HEK293 (cell line): Measurements from ENCODE around the gene POLR2L.
A peak's percentile ranks its signal among the peaks of the same experiment; 100 is the strongest.

Experiments used
- CTCF ChIA-PET: fragments of 350-600 bp; formaldehyde crosslinking; extraction: SDS; loops from one replicate; lab custom pipeline; 2021; ENCODE audit warnings: antibody characterized with exemption; lab: Yijun Ruan, JAX
- POLR2A ChIA-PET: fragments of 300-600 bp; formaldehyde crosslinking; extraction: SDS; loops from one replicate; lab custom pipeline; 2020; ENCODE audit warnings: antibody characterized with exemption, inconsistent platforms; lab: Yijun Ruan, JAX
- H3K27ac ChIP-seq: fragments of 200-500 bp; sonication (Bioruptor generic); 2 replicates; pipeline ENCODE4 v1.5.1; 2014; ENCODE audit warnings: low read depth, low read length, control low read depth, inconsistent platforms; ENCODE audit errors: extremely low read depth
- H3K36me3 ChIP-seq, 2 experiments: fragments of 200-500 bp in 1 of 2; sonication (Bioruptor generic) in 1 of 2; 1 replicate in 1 of 2; 2 replicates in 1 of 2; pipeline ENCODE4 v1.5.1; 2014 to 2017; ENCODE audit warnings: inconsistent platforms in 2 of 2, low read length in 2 of 2; ENCODE audit not compliant: control insufficient read depth in 2 of 2, insufficient read depth in 1 of 2
- H3K4me1 ChIP-seq: fragments of 200-500 bp; sonication (Bioruptor generic); 2 replicates; pipeline ENCODE4 v1.5.1; 2014; ENCODE audit warnings: mild to moderate bottlenecking, low read length, inconsistent platforms; ENCODE audit not compliant: control insufficient read depth, insufficient read depth
- H3K4me3 ChIP-seq: 2 replicates; pipeline ENCODE4 v1.5.1; 2011; ENCODE audit warnings: low read depth, mild to moderate bottlenecking, control low read depth, low read length, moderate library complexity
- H3K9me3 ChIP-seq: fragments of 200-500 bp; sonication (Bioruptor generic); 2 replicates; pipeline ENCODE4 v1.5.1; 2014; ENCODE audit warnings: low read depth, low read length, inconsistent platforms; ENCODE audit not compliant: control insufficient read depth, insufficient read depth
- GLIS2 ChIP-seq: fragments of 450-650 bp; formaldehyde crosslinking; IDR thresholded peaks from 2 replicates; pipeline ENCODE4 v1.5.1; 2016; ENCODE audit warnings: missing biosample characterization, missing genetic modification characterization
- HOXD13 ChIP-seq: sonication (generic); formaldehyde crosslinking; IDR thresholded peaks from 2 replicates; pipeline ENCODE4 v1.8.0; 2022; ENCODE audit warnings: missing genetic modification reagents, borderline replicate concordance
- KLF7 ChIP-seq: fragments of 450-650 bp; formaldehyde crosslinking; IDR thresholded peaks from 2 replicates; pipeline ENCODE4 v1.5.1; 2016; ENCODE audit warnings: missing biosample characterization, missing genetic modification characterization, borderline replicate concordance
- KLF8 ChIP-seq: fragments of 450-650 bp; formaldehyde crosslinking; IDR thresholded peaks from 2 replicates; pipeline ENCODE4 v1.5.1; 2016; ENCODE audit warnings: missing biosample characterization, missing genetic modification characterization
- MYNN ChIP-seq: fragments of 450-650 bp; formaldehyde crosslinking; IDR thresholded peaks from 2 replicates; pipeline ENCODE4 v1.5.1; 2016; ENCODE audit warnings: missing biosample characterization, missing genetic modification characterization, borderline replicate concordance
- SCRT1 ChIP-seq: fragments of 450-650 bp; formaldehyde crosslinking; IDR thresholded peaks from 2 replicates; pipeline ENCODE4 v1.5.1; 2016; ENCODE audit warnings: missing biosample characterization, missing genetic modification characterization, borderline replicate concordance
- SP7 ChIP-seq: fragments of 450-650 bp; formaldehyde crosslinking; IDR thresholded peaks from 2 replicates; pipeline ENCODE4 v1.5.1; 2016; ENCODE audit warnings: missing biosample characterization, missing genetic modification characterization
- ZBTB20 ChIP-seq: fragments of 450-650 bp; formaldehyde crosslinking; IDR thresholded peaks from 2 replicates; pipeline ENCODE4 v1.5.1; 2016; ENCODE audit warnings: missing biosample characterization, missing genetic modification characterization
- ZBTB7A ChIP-seq: fragments of 450-650 bp; formaldehyde crosslinking; IDR thresholded peaks from 2 replicates; pipeline ENCODE4 v1.5.1; 2016; ENCODE audit warnings: low read depth, missing biosample characterization, missing genetic modification characterization
- ZFP41 ChIP-seq: fragments of 450-650 bp; formaldehyde crosslinking; IDR thresholded peaks from 2 replicates; pipeline ENCODE4 v1.5.1; 2016; ENCODE audit warnings: missing biosample characterization, missing genetic modification characterization, borderline replicate concordance
- ZIC2 ChIP-seq: fragments of 450-650 bp; formaldehyde crosslinking; IDR thresholded peaks from 2 replicates; pipeline ENCODE4 v1.5.1; 2016; ENCODE audit warnings: missing biosample characterization, missing genetic modification characterization
- ZNF138 ChIP-seq: fragments of 450-650 bp; formaldehyde crosslinking; IDR thresholded peaks from 2 replicates; pipeline ENCODE4 v1.5.1; 2016; ENCODE audit warnings: missing biosample characterization, missing genetic modification characterization, borderline replicate concordance
- ZNF274 ChIP-seq, 2 experiments: fragments of 200-500 bp in 1 of 2; fragments of 450-650 bp in 1 of 2; sonication (Bioruptor generic) in 1 of 2; formaldehyde crosslinking in 1 of 2; IDR thresholded peaks; 2 replicates each; pipeline versions ENCODE4 v1.5.1 to v1.6.1; 2014 to 2016; ENCODE audit warnings: borderline replicate concordance in 1 of 2, inconsistent platforms in 1 of 2, low read length in 1 of 2, missing biosample characterization in 1 of 2, missing genetic modification characterization in 1 of 2
- ZNF311 ChIP-seq: fragments of 450-650 bp; formaldehyde crosslinking; IDR thresholded peaks from 2 replicates; pipeline ENCODE4 v1.5.1; 2017; ENCODE audit warnings: missing biosample characterization, missing genetic modification characterization, borderline replicate concordance
- ZNF335 ChIP-seq: fragments of 450-650 bp; formaldehyde crosslinking; conservative IDR thresholded peaks from 2 replicates; pipeline ENCODE4 v1.5.1; 2016; ENCODE audit warnings: missing biosample characterization, missing genetic modification characterization
- ZNF341 ChIP-seq: fragments of 450-650 bp; formaldehyde crosslinking; IDR thresholded peaks from 2 replicates; pipeline ENCODE4; 2016; ENCODE audit warnings: low read depth, missing biosample characterization, missing genetic modification characterization
- ZNF37A ChIP-seq: fragments of 450-650 bp; IDR thresholded peaks from 2 replicates; pipeline ENCODE4 v1.5.1; 2018; ENCODE audit warnings: missing biosample characterization, missing genetic modification characterization
- ZNF514 ChIP-seq: fragments of 450-650 bp; formaldehyde crosslinking; IDR thresholded peaks from 2 replicates; pipeline ENCODE4 v1.5.1; 2016; ENCODE audit warnings: missing biosample characterization, missing genetic modification characterization
- ZNF596 ChIP-seq: fragments of 450-650 bp; IDR thresholded peaks from 2 replicates; pipeline ENCODE4 v1.5.0; 2018; ENCODE audit warnings: missing biosample characterization, mild to moderate bottlenecking, missing genetic modification characterization, moderate library complexity
- ZNF600 ChIP-seq: fragments of 450-650 bp; formaldehyde crosslinking; IDR thresholded peaks from 2 replicates; pipeline ENCODE4 v1.5.1; 2016; ENCODE audit warnings: missing biosample characterization, missing genetic modification characterization
- ZNF610 ChIP-seq: fragments of 450-650 bp; formaldehyde crosslinking; IDR thresholded peaks from 2 replicates; pipeline ENCODE4 v1.5.1; 2016; ENCODE audit warnings: missing biosample characterization, missing genetic modification characterization, borderline replicate concordance
- ZNF768 ChIP-seq: fragments of 450-650 bp; formaldehyde crosslinking; IDR thresholded peaks from 2 replicates; pipeline ENCODE4 v1.5.1; 2018; ENCODE audit warnings: missing biosample characterization, mild to moderate bottlenecking, missing genetic modification characterization
- ZXDB ChIP-seq: fragments of 450-650 bp; formaldehyde crosslinking; IDR thresholded peaks from 2 replicates; pipeline ENCODE4 v1.5.1; 2016; ENCODE audit warnings: missing biosample characterization, missing genetic modification characterization
- TF ChIP-seq, protein P1 (sequence below): fragments of 450-650 bp; formaldehyde crosslinking; IDR thresholded peaks from 2 replicates; pipeline ENCODE4 v1.5.1; 2016; ENCODE audit warnings: missing biosample characterization, missing genetic modification characterization
- TF ChIP-seq, protein P2 (sequence below): fragments of 450-650 bp; formaldehyde crosslinking; IDR thresholded peaks from 2 replicates; pipeline ENCODE4 v1.5.1; 2016; ENCODE audit warnings: missing biosample characterization, missing genetic modification characterization
- TF ChIP-seq, protein P3 (sequence below): fragments of 450-650 bp; formaldehyde crosslinking; IDR thresholded peaks from 2 replicates; pipeline ENCODE4 v1.5.1; 2016; ENCODE audit warnings: missing biosample characterization, missing genetic modification characterization
- TF ChIP-seq, protein P4 (sequence below): fragments of 450-650 bp; formaldehyde crosslinking; IDR thresholded peaks from 2 replicates; pipeline ENCODE4; 2016; ENCODE audit warnings: missing biosample characterization, missing genetic modification characterization

POLR2L gene

DNA sequence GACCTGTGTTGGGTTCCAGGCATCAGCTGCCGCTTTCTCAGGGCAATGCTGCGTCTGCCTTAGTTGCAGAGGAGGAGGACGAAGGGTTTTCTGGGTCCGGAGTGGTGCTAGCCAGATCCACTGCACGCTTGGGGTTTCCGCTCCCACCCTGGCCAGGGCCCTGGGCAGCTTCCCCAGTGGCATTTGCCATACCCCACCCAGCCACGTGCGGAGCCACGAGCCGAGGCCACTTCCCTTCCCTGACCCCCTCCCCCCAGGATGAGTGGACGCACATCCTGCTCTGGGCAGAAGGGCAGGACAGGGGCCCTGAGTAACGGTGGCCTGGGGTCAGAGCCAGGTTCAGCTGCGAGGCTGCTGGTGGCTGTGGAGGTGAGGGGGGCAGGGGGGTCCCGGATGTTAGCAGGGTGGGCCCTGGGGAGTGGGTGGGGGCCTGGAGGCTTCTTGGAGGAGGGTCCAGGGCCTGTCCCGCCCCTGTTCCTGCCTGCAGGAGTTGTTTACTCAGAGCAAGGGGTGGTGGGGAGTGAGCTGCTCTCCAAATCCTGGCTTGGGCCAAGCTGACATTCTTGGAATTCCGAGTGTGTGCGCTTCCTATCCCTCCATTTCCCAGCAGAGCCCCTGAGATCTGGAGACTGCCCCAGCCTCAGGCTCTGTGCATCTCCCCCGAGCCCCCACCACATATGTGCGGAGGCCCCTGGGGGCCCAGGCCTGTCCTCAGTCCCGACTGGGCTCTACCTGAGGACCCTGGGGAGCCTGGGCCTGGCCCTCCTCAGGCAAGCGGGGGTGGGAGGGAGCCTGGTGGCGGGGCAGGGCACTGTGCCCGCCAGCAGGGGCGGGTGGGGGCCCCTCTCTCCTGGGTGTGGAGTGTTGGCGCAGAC lies 1.7 kb upstream of the POLR2L start (continued):
- TF ChIP-seq KLF8 (tag by site-specific recombination) (peak; percentile 9; the same call in 1 of the 2 replicates), ZNF610 (tag by site-specific recombination) (no peak), ZNF311 (tag by site-specific recombination) (no peak), ZNF600 (tag by site-specific recombination) (peak; percentile 74; the same call in 1 of the 2 replicates), SP7 (tag by site-specific recombination) (peak; percentile 44), ZNF341 (0 out of 2 replicates have a peak, but pooled peaks have one; percentile 18), ZNF274 (IDR thresholded peaks at IDR 0.05; ENCODE audit: low read length) (no peak), ZNF274 (tag by site-specific recombination; IDR thresholded peaks at IDR 0.05; ENCODE audit: borderline replicate concordance) (no peak)

DNA sequence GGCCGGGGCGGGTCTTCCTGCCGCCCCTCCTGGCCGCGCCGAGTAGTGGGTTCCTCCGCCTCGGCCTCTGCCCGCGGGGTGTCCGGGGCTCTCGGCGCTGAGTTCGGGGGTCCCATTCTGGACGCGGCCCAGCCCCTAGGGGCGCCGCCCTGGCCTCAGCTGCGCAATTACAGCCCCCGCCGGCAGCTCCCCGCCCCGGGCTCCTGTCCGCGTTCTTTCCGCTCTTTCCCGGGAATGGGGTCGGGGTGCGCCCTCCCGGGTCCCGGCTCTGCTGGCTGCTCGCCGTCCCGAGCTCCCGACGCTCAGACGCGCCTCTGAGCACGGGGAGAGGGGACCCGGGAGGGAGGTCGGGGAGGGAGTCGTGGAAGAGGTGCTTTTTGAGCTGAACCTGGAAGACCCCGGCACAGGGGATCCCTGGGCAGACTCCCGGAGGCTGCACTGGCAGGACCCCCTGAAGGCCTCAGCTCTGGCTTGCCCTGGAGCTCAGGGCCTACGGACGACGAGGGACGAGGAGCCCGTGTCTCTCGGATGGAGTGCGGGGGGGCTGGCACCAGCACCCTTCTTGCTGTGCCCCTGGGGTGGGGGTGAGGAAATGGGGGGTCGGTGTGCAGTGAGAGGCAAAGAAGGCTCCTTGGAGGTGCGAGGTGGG lies 881 bp upstream of the POLR2L start:
- peak overlapping the region; percentile 89 for H3K4me3 ChIP-seq
- H3K4me1 ChIP-seq, result 0 out of 2 replicates have a peak, but pooled peaks cover 4% of the 10 kb centered on the region
- CTCF ChIA-PET, result interaction anchor here (0.8 to 0.9 kb wide), 2 partner anchors 9 to 207 kb away, joined by 3 to 4 read pairs; no protein-coding TSS in a partner anchor
- POLR2A ChIA-PET, result interaction anchor here (0.6 to 6.9 kb wide), 11 partner anchors 12 to 82 kb away, joined by 3 to 70 read pairs (median 6); partner anchors contain the start of genes CD151, CRACR2B, PNPLA2 and RPLP2
- no peak overlapping the region for H3K27ac ChIP-seq
- TF ChIP-seq SCRT1 (no peak), ZFP41 (tag by site-specific recombination) (no peak), ZBTB20 (tag by site-specific recombination) (peak; percentile 77), ZIC2 (tag by site-specific recombination) (0 out of 2 replicates have a peak, but pooled peaks have one; percentile 10), ZNF596 (tag by site-specific recombination) (no peak), KLF7 (tag by site-specific recombination) (no peak), ZNF341 (0 out of 2 replicates have a peak, but pooled peaks have one; percentile 19), ZNF335 (tag by site-specific recombination) (peak; percentile 44), HOXD13 (no peak), ZNF37A (tag by site-specific recombination) (no peak), MYNN (tag by site-specific recombination) (no peak), ZNF514 (no peak), GLIS2 (tag by site-specific recombination) (peak; percentile 49), ZBTB7A (no peak; the same call in 1 of the 2 replicates), ZXDB (tag by site-specific recombination) (no peak), ZNF768 (tag by site-specific recombination) (no peak), ZNF138 (tag by site-specific recombination) (no peak)
- TF ChIP-seq, protein P1, sequence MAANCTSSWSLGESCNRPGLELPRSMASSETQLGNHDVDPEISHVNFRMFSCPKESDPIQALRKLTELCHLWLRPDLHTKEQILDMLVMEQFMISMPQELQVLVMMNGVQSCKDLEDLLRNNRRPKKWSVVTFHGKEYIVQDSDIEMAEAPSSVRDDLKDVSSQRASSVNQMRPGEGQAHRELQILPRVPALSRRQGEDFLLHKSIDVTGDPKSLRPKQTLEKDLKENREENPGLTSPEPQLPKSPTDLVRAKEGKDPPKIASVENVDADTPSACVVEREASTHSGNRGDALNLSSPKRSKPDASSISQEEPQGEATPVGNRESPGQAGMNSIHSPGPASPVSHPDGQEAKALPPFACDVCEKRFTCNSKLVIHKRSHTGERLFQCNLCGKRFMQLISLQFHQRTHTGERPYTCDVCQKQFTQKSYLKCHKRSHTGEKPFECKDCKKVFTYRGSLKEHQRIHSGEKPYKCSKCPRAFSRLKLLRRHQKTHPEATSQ, result no peak
- TF ChIP-seq, protein P2, sequence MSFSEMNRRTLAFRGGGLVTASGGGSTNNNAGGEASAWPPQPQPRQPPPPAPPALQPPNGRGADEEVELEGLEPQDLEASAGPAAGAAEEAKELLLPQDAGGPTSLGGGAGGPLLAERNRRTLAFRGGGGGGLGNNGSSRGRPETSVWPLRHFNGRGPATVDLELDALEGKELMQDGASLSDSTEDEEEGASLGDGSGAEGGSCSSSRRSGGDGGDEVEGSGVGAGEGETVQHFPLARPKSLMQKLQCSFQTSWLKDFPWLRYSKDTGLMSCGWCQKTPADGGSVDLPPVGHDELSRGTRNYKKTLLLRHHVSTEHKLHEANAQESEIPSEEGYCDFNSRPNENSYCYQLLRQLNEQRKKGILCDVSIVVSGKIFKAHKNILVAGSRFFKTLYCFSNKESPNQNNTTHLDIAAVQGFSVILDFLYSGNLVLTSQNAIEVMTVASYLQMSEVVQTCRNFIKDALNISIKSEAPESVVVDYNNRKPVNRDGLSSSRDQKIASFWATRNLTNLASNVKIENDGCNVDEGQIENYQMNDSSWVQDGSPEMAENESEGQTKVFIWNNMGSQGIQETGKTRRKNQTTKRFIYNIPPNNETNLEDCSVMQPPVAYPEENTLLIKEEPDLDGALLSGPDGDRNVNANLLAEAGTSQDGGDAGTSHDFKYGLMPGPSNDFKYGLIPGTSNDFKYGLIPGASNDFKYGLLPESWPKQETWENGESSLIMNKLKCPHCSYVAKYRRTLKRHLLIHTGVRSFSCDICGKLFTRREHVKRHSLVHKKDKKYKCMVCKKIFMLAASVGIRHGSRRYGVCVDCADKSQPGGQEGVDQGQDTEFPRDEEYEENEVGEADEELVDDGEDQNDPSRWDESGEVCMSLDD (tag by site-specific recombination), result peak; percentile 50; the same call in 1 of the 2 replicates
- TF ChIP-seq, protein P3, sequence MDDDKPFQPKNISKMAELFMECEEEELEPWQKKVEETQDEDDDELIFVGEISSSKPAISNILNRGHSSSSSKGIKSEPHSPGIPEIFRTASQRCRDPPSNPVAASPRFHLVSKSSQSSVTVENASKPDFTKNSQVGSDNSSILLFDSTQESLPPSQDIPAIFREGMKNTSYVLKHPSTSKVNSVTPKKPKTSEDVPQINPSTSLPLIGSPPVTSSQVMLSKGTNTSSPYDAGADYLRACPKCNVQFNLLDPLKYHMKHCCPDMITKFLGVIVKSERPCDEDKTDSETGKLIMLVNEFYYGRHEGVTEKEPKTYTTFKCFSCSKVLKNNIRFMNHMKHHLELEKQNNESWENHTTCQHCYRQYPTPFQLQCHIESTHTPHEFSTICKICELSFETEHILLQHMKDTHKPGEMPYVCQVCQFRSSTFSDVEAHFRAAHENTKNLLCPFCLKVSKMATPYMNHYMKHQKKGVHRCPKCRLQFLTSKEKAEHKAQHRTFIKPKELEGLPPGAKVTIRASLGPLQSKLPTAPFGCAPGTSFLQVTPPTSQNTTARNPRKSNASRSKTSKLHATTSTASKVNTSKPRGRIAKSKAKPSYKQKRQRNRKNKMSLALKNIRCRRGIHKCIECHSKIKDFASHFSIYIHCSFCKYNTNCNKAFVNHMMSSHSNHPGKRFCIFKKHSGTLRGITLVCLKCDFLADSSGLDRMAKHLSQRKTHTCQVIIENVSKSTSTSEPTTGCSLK, result no peak
- TF ChIP-seq, protein P4, sequence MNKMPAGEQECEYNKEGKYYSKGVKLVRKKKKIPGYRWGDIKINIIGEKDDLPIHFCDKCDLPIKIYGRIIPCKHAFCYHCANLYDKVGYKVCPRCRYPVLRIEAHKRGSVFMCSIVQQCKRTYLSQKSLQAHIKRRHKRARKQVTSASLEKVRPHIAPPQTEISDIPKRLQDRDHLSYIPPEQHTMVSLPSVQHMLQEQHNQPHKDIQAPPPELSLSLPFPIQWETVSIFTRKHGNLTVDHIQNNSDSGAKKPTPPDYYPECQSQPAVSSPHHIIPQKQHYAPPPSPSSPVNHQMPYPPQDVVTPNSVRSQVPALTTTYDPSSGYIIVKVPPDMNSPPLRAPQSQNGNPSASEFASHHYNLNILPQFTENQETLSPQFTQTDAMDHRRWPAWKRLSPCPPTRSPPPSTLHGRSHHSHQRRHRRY (tag by site-specific recombination), result no peak
- no peaks in the 10 kb centered on the region for H3K9me3 ChIP-seq
- H3K36me3 ChIP-seq, result peaks cover 0 to 31% of the 10 kb centered on the region in 2 experiments; a peak in 1 of 3 replicates
